ENCODE measurements around the gene MOBP. TPM values are rescaled to one million over a fixed set of nuclear protein-coding genes. Genes with fewer than 3 reads are reported as not detected.

Gene MOBP
- polyA plus RNA-seq, 1 donor, result 0.10 TPM

- peaks cover 2% of the 10 kb centered on the region for H3K27me3 ChIP-seq (ENCODE audit: control insufficient read depth, insufficient read depth, low read length)
- H3K36me3 ChIP-seq (ENCODE audit: control insufficient read depth, insufficient read depth, low read length), result no peaks in the 10 kb centered on the region
- no peak overlapping the region for H3K4me3 ChIP-seq (ENCODE audit: low read length)
- H3K9me3 ChIP-seq (ENCODE audit: control insufficient read depth, low read depth, low read length), result no peaks in the 10 kb centered on the region
- 50% methylated on average over 1 of the region's 2 CpGs for WGBS (ENCODE audit: insufficient coverage, low lambda C conversion rate)
- H3K4me1 ChIP-seq (ENCODE audit: control insufficient read depth, insufficient read depth, low read length), result no peaks in the 10 kb centered on the region
- no peak for DNase-seq
- H3K27ac ChIP-seq (ENCODE audit: low read length), result no peak overlapping the region
Measured at GRCh38 chr3:39533226-39533625, 65.7 kb downstream of the MOBP start.

GRCh38 chr3:39540162-39540921, 72.9 kb downstream of the MOBP start:
- no peaks in the 10 kb centered on the region for H3K9me3 ChIP-seq (ENCODE audit: control insufficient read depth, low read depth, low read length)
- H3K4me3 ChIP-seq (ENCODE audit: low read length), result no peak overlapping the region
- no peaks in the 10 kb centered on the region for H3K4me1 ChIP-seq (ENCODE audit: control insufficient read depth, insufficient read depth, low read length)
- no peaks in the 10 kb centered on the region for H3K36me3 ChIP-seq (ENCODE audit: control insufficient read depth, insufficient read depth, low read length)
- WGBS (ENCODE audit: insufficient coverage, low lambda C conversion rate), result no CpG with 5 or more reads among the region's 1 CpG
- no peaks in the 10 kb centered on the region for H3K27me3 ChIP-seq (ENCODE audit: control insufficient read depth, insufficient read depth, low read length)
- H3K27ac ChIP-seq (ENCODE audit: low read length), result no peak overlapping the region
- DNase-seq, result no peak

- WGBS (ENCODE audit: insufficient coverage, low lambda C conversion rate), result no CpG with 5 or more reads among the region's 3 CpGs
- Histone ChIP-seq H3K4me3 (ENCODE audit: low read length) (no peak overlapping the region), H3K27me3 (ENCODE audit: control insufficient read depth, insufficient read depth, low read length) (no peaks in the 10 kb centered on the region), H3K36me3 (ENCODE audit: control insufficient read depth, insufficient read depth, low read length) (no peaks in the 10 kb centered on the region), H3K4me1 (ENCODE audit: control insufficient read depth, insufficient read depth, low read length) (no peaks in the 10 kb centered on the region), H3K27ac (ENCODE audit: low read length) (no peak overlapping the region), H3K9me3 (ENCODE audit: control insufficient read depth, low read depth, low read length) (no peaks in the 10 kb centered on the region)
- DNase-seq, result no peak
Measured at GRCh38 chr3:39541442-39541841, 74.0 kb downstream of the MOBP start.

- Histone ChIP-seq H3K27ac (ENCODE audit: low read length) (no peak overlapping the region), H3K9me3 (ENCODE audit: control insufficient read depth, low read depth, low read length) (no peaks in the 10 kb centered on the region), H3K36me3 (ENCODE audit: control insufficient read depth, insufficient read depth, low read length) (no peaks in the 10 kb centered on the region), H3K4me1 (ENCODE audit: control insufficient read depth, insufficient read depth, low read length) (no peaks in the 10 kb centered on the region), H3K27me3 (ENCODE audit: control insufficient read depth, insufficient read depth, low read length) (no peaks in the 10 kb centered on the region), H3K4me3 (ENCODE audit: low read length) (no peak overlapping the region)
- 17% methylated on average over 2 of the region's 5 CpGs for WGBS (ENCODE audit: insufficient coverage, low lambda C conversion rate)
- no peak for DNase-seq
Measured at GRCh38 chr3:39541917-39542329, 74.4 kb downstream of the MOBP start.

- no peaks in the 10 kb centered on the region for H3K36me3 ChIP-seq (ENCODE audit: control insufficient read depth, insufficient read depth, low read length)
- no peaks in the 10 kb centered on the region for H3K9me3 ChIP-seq (ENCODE audit: control insufficient read depth, low read depth, low read length)
Measured at GRCh38 chr3:39542588-39542988, 75.1 kb downstream of the MOBP start.

GRCh38 chr3:39548282-39548681, 80.8 kb downstream of the MOBP start:
- peaks cover 2% of the 10 kb centered on the region for H3K27me3 ChIP-seq (ENCODE audit: control insufficient read depth, insufficient read depth, low read length)
- no peak overlapping the region for H3K4me3 ChIP-seq (ENCODE audit: low read length)
- H3K4me1 ChIP-seq (ENCODE audit: control insufficient read depth, insufficient read depth, low read length), result no peaks in the 10 kb centered on the region
- DNase-seq, result no peak
- H3K27ac ChIP-seq (ENCODE audit: low read length), result no peak overlapping the region
- 89% methylated on average over 1 of the region's 3 CpGs for WGBS (ENCODE audit: insufficient coverage, low lambda C conversion rate)
- no peaks in the 10 kb centered on the region for H3K36me3 ChIP-seq (ENCODE audit: control insufficient read depth, insufficient read depth, low read length)
- H3K9me3 ChIP-seq (ENCODE audit: control insufficient read depth, low read depth, low read length), result no peaks in the 10 kb centered on the region

More at GRCh38 chr3:39542588-39542988, 75.1 kb downstream of the MOBP start:
- no peak overlapping the region for H3K27ac ChIP-seq (ENCODE audit: low read length)
- WGBS (ENCODE audit: insufficient coverage, low lambda C conversion rate), result 100% methylated on average over 1 of the region's 5 CpGs
- no peak for DNase-seq
- peaks cover 2% of the 10 kb centered on the region for H3K27me3 ChIP-seq (ENCODE audit: control insufficient read depth, insufficient read depth, low read length)
- H3K4me1 ChIP-seq (ENCODE audit: control insufficient read depth, insufficient read depth, low read length), result no peaks in the 10 kb centered on the region
- no peak overlapping the region for H3K4me3 ChIP-seq (ENCODE audit: low read length)

GRCh38 chr3:39550354-39551051, 83.0 kb downstream of the MOBP start:
- Histone ChIP-seq H3K9me3 (ENCODE audit: control insufficient read depth, low read depth, low read length) (no peaks in the 10 kb centered on the region), H3K4me1 (ENCODE audit: control insufficient read depth, insufficient read depth, low read length) (no peaks in the 10 kb centered on the region), H3K4me3 (ENCODE audit: low read length) (no peak overlapping the region), H3K36me3 (ENCODE audit: control insufficient read depth, insufficient read depth, low read length) (no peaks in the 10 kb centered on the region), H3K27ac (ENCODE audit: low read length) (no peak overlapping the region), H3K27me3 (ENCODE audit: control insufficient read depth, insufficient read depth, low read length) (peaks cover 2% of the 10 kb centered on the region)
- 100% methylated on average over 1 of the region's 8 CpGs for WGBS (ENCODE audit: insufficient coverage, low lambda C conversion rate)
- no peak for DNase-seq

Other genes with a start within 250 kb of the MOBP start
- gene CX3CR1, start 187.6 kb upstream of the MOBP start, polyA plus RNA-seq, result 2.8 TPM
- 0.09 TPM for gene CCR8, start 138.0 kb upstream of the MOBP start, polyA plus RNA-seq
- 35.1 TPM for gene SLC25A38, start 84.3 kb upstream of the MOBP start, polyA plus RNA-seq
- 1,397 TPM for gene RPSA, start 61.0 kb upstream of the MOBP start, polyA plus RNA-seq